ENCODE measurements around the gene HAUS3. TPM values are rescaled to one million over a fixed set of nuclear protein-coding genes. Genes with fewer than 3 reads are reported as not detected.

The HAUS3 gene
- total and polyA plus RNA-seq, 10 of the 15 experiments (the other 5 are each of a cell fraction or from before 2014, with no cell fraction given) = 4.2 to 23.9 (median 12.3) TPM

- TF ChIP-seq BCLAF1 (IDR thresholded peaks at IDR 0.05) = no peak
- TF ChIP-seq PKNOX1 (IDR thresholded peaks at IDR 0.05) = peak; percentile 98
- no peak for TF ChIP-seq CTCF (IDR thresholded peaks at IDR 0.05 in 2 of 3, conservative IDR thresholded peaks at IDR 0.05 in 1 of 3; ENCODE audit: control insufficient read depth in 2 of 3, extremely low read depth in 1 of 3, insufficient read depth in 1 of 3, low read depth in 3 of 3, low read length in 3 of 3)
- TF ChIP-seq YY1 (IDR thresholded peaks at IDR 0.05; ENCODE audit: low read depth, low read length) = peak; percentile 59; the same call in 1 of the 2 replicates
- TF ChIP-seq NR2C1 (IDR thresholded peaks at IDR 0.05) = no peak
- peak; percentile 46 for TF ChIP-seq USF1 (IDR thresholded peaks at IDR 0.05; ENCODE audit: borderline replicate concordance, extremely low read length, insufficient read depth, low read depth, low read length)
- TF ChIP-seq MYB (IDR thresholded peaks at IDR 0.05; ENCODE audit: borderline replicate concordance, low read depth, low read length) = no peak
- TF ChIP-seq BHLHE40 (IDR thresholded peaks at IDR 0.05; ENCODE audit: borderline replicate concordance in 1 of 2, low read depth in 2 of 2, low read length in 1 of 2) = peak; percentile 87 to 93; a peak in 3 of 4 replicates
- TF ChIP-seq MLLT1 (IDR thresholded peaks at IDR 0.05) = no peak
- TF ChIP-seq JUNB (IDR thresholded peaks at IDR 0.05) = no peak
- no peak for TF ChIP-seq IKZF2 (IDR thresholded peaks at IDR 0.05)
- TF ChIP-seq PBX3 (IDR thresholded peaks at IDR 0.05; ENCODE audit: insufficient replicate concordance, low read depth, low read length) = peak; percentile 98
- TF ChIP-seq HDAC6 (IDR thresholded peaks at IDR 0.05; ENCODE audit: unreplicated experiment) = peak; percentile 66
- no peak for TF ChIP-seq E4F1 (IDR thresholded peaks at IDR 0.05; ENCODE audit: borderline replicate concordance, partially characterized antibody)
These were observed 20.4 kb upstream of the HAUS3 start (continued) for GRCh38 chr4:2262145-2262943.

Measured in GM12878 (cell line).